Hypothalamus (tissue), 51 donors: ENCODE data around the gene XIRP1.
A peak's percentile ranks its signal among the peaks of the same experiment; 100 is the strongest.
"Not testable (repeated sequence)": the region's sequence is repeated elsewhere in the genome, so short reads cannot be mapped to it uniquely, and the experiment has no call there.

ENCODE experiments used
- DNase-seq, 51 donors: peaks; one replicate each; lab custom pipeline; 2025; lab: John Stamatoyannopoulos, UW

The XIRP1 gene, protein sequence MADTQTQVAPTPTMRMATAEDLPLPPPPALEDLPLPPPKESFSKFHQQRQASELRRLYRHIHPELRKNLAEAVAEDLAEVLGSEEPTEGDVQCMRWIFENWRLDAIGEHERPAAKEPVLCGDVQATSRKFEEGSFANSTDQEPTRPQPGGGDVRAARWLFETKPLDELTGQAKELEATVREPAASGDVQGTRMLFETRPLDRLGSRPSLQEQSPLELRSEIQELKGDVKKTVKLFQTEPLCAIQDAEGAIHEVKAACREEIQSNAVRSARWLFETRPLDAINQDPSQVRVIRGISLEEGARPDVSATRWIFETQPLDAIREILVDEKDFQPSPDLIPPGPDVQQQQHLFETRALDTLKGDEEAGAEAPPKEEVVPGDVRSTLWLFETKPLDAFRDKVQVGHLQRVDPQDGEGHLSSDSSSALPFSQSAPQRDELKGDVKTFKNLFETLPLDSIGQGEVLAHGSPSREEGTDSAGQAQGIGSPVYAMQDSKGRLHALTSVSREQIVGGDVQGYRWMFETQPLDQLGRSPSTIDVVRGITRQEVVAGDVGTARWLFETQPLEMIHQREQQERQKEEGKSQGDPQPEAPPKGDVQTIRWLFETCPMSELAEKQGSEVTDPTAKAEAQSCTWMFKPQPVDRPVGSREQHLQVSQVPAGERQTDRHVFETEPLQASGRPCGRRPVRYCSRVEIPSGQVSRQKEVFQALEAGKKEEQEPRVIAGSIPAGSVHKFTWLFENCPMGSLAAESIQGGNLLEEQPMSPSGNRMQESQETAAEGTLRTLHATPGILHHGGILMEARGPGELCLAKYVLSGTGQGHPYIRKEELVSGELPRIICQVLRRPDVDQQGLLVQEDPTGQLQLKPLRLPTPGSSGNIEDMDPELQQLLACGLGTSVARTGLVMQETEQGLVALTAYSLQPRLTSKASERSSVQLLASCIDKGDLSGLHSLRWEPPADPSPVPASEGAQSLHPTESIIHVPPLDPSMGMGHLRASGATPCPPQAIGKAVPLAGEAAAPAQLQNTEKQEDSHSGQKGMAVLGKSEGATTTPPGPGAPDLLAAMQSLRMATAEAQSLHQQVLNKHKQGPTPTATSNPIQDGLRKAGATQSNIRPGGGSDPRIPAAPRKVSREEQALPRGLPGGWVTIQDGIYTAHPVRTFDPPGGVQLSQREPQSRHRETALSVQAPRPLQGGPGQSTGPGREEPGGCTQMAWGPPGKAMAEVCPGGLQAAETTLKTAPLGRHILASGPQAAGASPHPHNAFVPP (N-terminal part only)

DNA sequence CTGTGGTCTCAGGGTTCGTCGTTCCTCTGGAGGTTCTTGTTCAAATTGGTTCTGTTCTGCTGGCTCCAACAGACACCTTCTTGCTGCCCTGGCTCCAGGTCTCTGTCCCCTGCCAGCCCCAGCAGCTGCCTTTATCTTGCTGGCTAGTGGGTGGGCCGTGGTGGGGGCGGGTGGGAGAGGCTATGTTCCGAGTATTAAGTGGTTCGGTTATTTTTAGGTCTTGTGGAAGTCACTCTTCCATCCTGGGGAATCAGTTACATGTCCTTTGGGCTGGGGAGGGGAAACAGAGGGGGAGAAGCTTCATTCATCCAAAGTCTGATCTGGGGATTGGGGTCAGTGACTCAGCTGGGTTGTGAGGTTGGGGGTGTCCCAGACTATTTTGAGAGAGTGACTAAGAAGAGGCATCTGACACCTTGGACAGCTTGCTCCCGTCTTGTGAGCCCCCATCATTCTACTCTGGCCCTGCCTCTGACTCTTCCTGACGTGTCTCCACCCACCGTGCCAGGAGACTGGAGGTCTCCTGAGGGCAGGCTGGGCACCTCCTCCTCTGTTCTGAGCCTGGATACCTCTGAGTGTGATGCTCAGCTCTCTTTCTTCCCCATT lies at the start of gene XIRP1:
Gene XIRP1 (minus strand): TSS at position 106 of the 603 bp plus-strand sequence. CDS start 3,150 bp downstream, outside the sequence.
- no peak for DNase-seq

DNA sequence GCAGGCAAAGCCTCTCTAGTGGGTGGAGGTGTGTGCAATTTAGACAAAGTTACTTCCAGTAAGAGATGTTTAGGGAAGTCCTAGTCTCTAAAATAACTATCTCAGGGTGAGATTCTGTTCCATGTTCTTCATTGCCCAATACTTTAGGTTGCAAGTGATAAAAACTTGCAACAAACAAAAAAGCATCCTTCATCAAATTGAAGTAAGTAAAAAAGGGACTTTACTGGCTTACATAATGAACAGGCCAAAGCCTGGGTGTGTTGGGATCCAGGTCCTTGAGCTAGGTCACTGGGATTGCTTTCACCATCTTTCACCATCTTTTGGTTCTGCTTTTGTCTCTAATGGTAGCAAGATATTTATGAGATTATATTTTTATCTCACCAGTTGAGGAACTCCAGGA lies 49.2 kb upstream of the XIRP1 start:
- DNase-seq = no peak

DNA sequence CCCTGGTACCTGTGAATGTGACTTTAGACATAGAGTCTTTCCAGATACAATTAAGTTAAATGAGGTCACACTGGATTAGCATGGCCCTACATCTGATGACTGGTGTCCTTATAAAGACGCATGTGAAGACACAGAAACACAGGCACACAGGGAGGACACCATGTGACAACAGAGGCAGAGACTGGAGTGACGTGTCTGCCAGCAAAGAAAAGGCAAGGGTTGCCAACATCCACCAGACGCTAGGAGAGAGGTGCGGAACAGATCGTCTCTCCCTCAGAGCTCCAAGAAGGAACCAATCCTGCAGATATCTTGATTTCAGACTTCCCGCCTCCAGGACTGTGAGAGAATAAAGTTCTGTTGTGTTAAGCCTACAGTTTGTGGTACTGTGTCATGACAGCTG lies 44.6 kb upstream of the XIRP1 start:
- DNase-seq = no peak

DNA sequence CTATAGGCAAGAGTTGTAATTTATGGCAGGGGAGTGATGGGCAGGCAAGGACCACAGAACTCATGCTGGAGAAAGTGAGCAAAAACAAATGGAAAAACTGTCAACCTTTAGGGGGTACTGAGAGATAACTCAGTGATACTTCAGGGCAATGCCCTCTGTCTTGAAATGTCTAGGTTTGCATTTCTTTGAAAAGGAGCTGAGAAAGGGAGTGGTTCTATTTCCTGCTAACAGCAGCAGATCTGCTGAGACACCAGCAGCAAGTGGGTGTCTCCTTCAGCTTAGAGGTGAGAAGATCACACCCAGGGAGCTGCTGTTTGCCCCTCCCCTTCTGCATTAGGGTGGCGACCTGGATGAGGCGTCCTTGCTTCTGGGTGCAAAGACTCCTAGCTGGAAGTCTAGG lies 42.3 kb upstream of the XIRP1 start:
- DNase-seq = no peak

DNA sequence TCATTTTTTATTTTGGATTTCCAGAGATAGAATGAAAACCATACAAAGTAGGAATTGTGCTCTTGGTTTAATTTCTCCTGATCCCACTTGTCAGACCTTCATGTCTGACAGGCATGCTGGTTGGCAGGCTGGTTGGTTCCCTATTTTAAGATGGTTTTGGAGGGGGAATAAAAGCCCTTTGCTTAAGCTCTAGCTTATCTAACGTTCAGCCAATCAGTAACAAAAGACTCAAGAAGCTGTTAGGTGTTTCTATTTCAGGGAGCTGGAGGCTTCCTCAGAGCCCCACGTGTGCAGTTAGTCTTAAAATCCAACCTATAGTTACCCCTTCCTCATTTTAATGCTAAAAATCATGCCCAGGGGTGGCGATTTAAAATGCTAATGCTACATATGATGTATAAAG lies 40.5 kb upstream of the XIRP1 start:
- DNase-seq = no peak

DNA sequence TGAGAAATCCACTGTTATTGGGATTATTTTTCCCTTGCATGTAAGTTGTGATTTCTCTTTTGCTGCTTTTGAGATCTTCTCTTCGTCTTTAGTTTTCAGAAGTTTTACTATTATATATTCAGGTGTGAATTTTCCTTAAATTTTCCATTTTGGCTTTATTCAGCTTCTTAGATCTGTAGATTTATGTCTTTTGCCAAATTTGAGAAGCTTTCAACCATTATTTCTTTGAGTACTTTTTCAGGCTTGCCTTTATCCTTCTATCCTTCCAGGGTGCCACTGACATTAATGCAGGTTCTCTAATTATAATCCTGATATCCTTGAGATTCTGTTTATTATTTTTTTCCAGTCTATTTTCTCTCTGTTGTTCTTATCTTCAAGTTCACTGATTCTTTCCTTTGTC lies 38.1 kb upstream of the XIRP1 start:
- no peak for DNase-seq

DNA sequence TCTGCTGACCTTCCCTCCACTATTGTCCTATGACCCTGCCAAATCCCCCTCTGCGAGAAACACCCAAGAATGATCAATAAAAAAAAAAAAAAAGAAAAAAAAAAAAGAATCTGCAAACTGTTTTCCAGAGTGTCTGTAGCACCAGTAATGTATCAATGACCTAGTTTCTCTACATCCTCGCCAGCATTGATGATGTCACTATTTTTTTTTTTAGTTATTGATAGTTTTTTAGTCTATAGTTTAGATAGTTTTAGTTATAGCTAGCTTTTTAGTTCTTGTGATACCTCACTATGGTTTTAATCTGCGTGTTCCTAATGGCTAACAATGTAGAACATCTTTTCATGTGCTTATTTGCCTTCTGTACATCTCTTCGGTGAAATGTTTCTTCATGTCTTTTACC lies 36.1 kb upstream of the XIRP1 start:
- no peak for DNase-seq

DNA sequence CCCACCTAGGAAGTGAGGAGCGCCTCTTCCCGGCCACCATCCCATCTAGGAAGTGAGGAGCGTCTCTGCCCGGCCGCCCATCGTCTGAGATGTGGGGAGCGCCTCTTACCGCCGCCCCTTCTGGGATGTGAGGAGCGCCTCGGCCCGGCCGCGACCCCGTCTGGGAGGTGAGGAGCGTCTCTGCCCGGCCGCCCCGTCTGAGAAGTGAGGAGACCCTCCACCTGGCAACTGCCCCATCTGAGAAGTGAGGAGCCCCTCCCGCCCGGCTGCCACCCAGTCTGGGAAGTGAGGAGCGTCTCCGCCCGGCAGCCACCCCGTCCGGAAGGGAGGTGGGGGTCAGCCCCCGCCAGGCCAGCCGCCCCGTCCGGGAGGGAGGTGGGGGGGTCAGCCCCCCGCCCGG lies 35.2 kb upstream of the XIRP1 start:
- not testable (repeated sequence) for DNase-seq

DNA sequence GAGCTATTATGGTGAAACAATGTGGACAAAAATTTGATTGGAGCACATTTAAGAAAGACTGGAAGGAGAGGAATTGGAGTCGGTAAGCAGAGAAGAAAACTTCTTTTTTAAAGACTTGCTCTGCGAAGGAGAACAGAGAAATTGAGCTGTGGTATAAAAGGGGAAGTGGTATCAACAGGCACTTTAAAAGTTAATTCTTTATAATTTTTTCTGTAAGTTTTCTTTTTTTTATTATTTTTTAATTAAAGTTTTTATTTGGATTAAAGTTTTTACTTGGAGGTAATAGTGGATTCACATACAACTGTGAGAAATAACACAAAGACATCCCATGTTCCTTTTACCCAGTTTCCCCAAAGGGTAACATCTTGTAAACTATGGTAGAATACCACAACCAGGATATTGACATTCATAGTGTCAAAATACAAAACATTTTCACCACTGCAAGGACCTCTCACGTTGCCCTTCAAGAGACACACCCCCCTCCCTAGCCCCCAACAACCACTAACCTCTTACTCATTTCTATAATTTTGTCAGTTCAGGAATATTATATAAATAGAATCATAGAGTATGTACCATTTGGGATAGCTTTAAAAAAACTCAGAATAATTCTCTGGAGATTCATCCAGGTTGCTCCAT lies 33.8 kb upstream of the XIRP1 start:
- DNase-seq = no peak

DNA sequence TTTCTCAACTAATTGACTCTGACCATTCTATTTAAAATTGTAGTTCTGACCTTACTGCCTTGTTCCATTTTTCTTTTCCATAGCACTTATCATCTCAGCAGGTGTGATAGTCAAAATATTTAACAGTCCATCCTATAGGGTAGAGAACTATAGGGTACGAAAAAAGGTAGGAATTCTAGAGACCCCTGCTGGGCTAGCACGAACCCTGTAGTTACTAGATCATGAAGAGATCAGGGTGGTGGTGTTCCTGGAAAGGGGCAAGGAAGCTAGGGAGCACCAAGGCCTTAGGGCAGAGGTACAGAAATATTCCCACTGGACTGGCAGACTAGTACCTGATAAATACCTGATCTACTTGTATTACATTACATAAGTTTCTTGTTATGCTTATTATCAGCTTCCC lies 31.9 kb upstream of the XIRP1 start:
- no peak for DNase-seq

DNA sequence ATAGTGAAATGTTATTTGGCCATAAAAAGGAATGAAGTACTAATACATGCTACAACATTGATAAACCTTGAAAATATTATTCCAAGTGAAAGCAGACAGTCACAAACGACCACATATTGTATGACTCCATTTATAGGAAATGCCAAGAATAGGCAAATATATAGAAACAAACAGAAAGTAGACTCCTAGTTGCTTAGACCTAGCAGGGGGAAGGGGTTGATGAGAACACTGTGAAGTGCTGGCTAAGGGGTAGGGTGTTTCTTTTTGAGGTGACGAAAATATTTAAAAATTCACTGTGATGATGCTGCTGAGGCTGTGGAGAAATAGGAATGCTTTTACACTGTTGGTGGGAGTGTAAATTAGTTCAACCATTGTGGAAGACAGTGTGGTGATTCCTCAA lies 30.5 kb upstream of the XIRP1 start:
- no peak for DNase-seq

DNA sequence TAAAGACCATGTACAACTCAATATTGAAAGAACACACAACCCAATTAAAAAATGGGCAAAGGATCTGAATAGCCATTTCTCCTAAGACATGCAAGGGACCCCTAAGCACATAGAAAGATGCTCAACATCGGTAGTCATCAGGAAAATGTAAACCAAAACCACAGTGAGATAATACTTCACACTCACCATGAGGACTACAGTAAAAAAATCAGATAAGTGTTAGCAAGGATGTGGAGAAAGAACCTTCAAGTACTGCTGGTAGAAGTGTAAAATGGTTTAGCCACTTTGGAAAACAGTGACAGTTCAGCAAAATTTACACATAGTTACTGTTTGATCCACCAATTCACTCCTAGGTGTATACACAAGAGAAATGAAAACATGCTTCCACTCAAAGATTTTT lies 30.1 kb upstream of the XIRP1 start:
- no peak for DNase-seq

DNA sequence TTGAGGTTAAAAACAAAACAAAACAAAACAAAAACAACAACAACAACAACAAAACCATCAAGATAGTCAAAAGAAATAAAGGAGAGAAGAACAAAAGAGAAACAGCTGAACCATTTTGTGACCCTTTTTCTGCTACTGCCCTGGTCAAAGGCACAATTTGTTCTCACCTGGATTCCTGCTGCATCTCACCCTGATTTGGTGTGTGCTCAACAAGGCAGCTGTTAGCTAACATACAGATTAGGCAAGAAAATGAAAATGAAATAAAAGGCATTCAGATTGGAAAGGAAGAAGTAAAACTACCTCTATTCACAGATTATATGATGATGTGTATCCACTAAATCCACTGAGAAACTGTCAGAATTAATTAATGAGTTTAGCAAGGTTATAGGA lies 28.7 kb upstream of the XIRP1 start:
- no peak for DNase-seq

DNA sequence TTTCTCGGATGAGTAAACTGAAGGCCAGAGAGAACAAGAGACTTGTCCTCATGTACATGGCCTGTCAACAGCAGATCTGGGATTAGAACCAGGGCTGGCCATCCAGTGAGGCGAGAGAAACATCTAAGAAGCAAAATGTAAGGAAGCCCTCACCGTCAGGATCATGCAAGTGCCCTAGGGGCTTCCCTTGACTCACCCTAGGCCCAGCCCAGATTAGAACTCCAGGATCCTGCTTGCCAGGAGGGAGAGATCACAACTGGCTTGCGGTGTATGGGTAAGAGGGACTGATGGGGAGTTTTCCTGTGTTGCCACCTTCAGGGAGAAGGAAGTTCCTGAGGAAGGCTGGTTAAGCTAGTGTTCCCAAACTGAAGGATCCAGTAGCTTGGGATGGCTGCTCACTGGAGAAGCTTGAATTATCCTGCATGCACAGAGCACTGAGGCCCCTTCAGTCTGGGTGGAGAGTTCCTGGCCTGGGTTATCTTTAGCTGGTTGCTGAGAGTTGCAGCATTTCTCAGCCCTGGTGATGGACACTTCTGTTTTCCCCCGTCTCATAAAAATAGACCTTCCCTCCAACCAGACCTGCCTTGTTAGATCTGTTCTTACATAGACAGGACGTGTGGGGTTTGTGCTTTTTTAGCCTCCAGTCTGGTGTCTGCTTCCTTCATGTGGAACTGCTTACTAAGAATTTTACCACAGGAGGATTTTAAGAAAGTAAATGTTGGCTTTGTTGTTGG lies 28.2 kb upstream of the XIRP1 start:
- peak in 9 of 51 donors; percentile 3 to 41 (median 13) for DNase-seq

DNA sequence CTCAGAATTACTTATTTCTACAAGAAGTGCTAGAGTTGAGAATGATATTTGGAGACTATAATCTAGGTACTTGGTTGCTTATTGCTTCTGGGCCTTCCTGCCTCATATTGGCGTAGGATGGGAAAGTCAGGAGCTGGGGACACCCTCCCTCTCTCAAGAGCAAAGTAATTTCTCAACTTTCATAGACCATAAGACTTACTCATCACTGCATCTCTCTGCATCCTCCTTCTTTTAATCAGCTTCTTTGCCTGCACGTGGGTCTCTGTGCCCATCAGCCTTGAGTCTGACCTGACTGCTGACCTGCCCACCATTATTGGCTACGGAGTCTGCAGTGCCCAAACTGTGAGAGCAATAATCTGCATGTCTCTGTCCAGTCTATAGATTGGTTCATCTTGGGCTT lies 27.3 kb upstream of the XIRP1 start:
- no peak for DNase-seq

DNA sequence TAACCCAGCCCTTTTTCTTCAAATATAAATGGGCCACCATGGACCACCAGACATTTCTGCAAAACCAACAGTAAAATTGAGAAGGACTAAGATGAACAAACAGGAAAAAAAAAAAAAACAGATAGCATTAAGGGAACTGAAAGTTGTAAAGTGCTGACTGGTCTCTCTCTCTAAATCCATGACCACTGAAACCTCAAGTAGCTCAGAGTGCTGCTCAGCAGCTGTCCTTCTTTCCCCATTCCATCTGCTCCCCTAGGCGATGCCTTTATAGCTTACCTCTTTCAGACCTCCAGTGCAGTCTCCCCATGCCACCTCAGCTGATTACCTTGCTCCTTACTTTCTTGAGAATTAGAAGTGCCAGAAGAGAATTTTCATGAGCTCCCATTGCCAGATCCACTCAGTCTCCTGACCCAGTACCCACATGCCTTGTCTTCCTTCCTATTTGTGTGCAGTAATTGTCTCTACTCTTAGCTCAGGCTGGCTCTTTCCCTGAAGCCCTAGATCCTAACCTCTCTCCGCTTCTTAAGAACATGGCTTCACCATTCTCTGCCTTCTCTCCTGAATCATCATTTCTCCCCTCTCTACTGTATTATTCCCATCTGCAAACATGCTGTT lies 23.9 kb upstream of the XIRP1 start:
- DNase-seq = peak in 1 of 51 donors; percentile 12

DNA sequence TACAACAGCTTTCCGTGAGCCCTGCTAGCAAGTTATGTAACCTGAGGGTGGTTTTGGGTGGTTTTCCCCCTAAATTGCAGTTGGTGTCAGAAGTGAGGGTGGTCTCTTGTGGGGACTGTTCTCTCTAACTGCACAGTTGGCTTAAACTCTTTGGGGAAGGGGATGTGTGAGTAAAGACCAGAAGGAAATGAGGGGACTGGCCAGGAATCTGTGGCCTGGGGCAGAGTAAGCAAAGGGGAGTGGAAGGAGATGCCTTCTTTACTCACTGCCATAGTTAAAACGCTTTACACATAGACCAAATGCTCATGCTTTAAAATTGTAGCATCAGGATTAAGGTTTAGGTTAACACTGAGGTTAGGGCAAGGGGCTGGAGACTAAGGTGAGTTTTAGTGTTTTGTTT lies 21.2 kb upstream of the XIRP1 start:
- DNase-seq = no peak

DNA sequence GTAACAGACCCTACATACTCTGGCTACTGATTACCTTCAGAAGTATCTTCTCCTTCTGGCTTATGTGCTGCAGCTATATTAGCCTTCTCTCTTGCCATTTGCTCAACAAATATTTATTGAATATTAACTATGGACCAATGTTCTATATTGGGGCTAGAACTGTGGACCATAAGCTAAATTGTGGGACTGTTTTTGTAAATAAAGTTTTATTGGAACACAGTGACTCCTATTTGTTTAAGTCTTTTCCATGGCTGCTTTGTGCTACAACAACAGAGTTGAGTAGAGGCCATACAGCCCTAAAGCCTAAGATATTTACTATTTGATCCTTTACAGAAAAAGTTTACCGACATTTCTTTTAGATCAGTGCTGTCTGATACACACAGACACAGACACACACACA lies 20.3 kb upstream of the XIRP1 start:
- DNase-seq = no peak
